ENCODE measurements around the gene NFX1.

DNA sequence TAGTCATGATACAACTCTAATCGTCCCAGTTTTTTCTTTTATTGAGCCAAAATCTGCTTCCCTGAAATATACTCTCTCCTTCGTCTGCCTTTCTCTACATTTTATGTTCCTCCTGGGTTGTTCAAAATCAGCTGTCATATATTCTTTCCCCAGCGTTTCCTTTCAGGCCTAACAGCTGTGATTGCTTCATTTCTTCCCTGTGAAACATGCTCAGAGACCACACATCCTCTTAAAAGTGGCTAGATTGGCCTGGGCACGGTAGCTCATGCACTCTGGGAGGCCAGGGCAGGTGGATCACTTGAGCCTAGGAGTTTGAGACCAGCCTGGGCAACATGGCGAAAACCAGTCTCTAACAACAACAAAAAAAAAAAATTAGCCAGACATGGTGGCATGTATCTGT lies 25.1 kb downstream of the NFX1 start:
- no peak for TF ChIP-seq POLR2A (IDR thresholded peaks at IDR 0.05)
- TF ChIP-seq, protein P1, sequence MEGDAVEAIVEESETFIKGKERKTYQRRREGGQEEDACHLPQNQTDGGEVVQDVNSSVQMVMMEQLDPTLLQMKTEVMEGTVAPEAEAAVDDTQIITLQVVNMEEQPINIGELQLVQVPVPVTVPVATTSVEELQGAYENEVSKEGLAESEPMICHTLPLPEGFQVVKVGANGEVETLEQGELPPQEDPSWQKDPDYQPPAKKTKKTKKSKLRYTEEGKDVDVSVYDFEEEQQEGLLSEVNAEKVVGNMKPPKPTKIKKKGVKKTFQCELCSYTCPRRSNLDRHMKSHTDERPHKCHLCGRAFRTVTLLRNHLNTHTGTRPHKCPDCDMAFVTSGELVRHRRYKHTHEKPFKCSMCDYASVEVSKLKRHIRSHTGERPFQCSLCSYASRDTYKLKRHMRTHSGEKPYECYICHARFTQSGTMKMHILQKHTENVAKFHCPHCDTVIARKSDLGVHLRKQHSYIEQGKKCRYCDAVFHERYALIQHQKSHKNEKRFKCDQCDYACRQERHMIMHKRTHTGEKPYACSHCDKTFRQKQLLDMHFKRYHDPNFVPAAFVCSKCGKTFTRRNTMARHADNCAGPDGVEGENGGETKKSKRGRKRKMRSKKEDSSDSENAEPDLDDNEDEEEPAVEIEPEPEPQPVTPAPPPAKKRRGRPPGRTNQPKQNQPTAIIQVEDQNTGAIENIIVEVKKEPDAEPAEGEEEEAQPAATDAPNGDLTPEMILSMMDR (IDR thresholded peaks at IDR 0.05): no peak
- no peak for TF ChIP-seq POLR2AphosphoS5 (IDR thresholded peaks at IDR 0.05)
- no peak for TF ChIP-seq EP300 (IDR thresholded peaks at IDR 0.05)

All from upper lobe of left lung (tissue), 4 donors.